Measurements from ENCODE around the gene ZSWIM7.
"Not testable (repeated sequence)": the region's sequence is repeated elsewhere in the genome, so short reads cannot be mapped to it uniquely, and the experiment has no call there.

The ZSWIM7 gene

GRCh38 chr17:16001226-16001897 is 1.9 kb upstream of the ZSWIM7 start:
- H3K4me3 ChIP-seq (replicated peaks in 1 of 2; ENCODE audit: low read depth in 2 of 2, low read length in 2 of 2) = no peak overlapping the region
- DNase-seq (ENCODE audit: low read depth in 2 of 2) = peak; percentile 34 to 62
- no peak for TF ChIP-seq CTCF (IDR thresholded peaks at IDR 0.05; ENCODE audit: low read depth, low read length)

- H3K4me3 ChIP-seq (replicated peaks in 1 of 2; ENCODE audit: low read depth in 2 of 2, low read length in 2 of 2) = peak overlapping the region; percentile 70 to 84
- peak; percentile 35 to 44 for DNase-seq (ENCODE audit: low read depth in 2 of 2)
- no peak for TF ChIP-seq CTCF (IDR thresholded peaks at IDR 0.05; ENCODE audit: low read depth, low read length)
Observed at GRCh38 chr17:15999974-16000827, 697 bp upstream of the ZSWIM7 start.

GRCh38 chr17:15998031-15998562 is 1.4 kb downstream of the ZSWIM7 start:
- no peak overlapping the region for H3K4me3 ChIP-seq (replicated peaks in 1 of 2; ENCODE audit: low read depth in 2 of 2, low read length in 2 of 2)
- peak in 1 of 2 donors; percentile 39 for DNase-seq (ENCODE audit: low read depth in 2 of 2)
- no peak for TF ChIP-seq CTCF (IDR thresholded peaks at IDR 0.05; ENCODE audit: low read depth, low read length)

GRCh38 chr17:15996322-15996721 is 3.2 kb downstream of the ZSWIM7 start:
- no peak overlapping the region for H3K4me3 ChIP-seq (replicated peaks in 1 of 2; ENCODE audit: low read depth in 2 of 2, low read length in 2 of 2)
- no peak for DNase-seq (ENCODE audit: low read depth in 2 of 2)
- TF ChIP-seq CTCF (IDR thresholded peaks at IDR 0.05; ENCODE audit: low read depth, low read length) = no peak

GRCh38 chr17:15981646-15982580 is 17.6 kb downstream of the ZSWIM7 start:
- no peak for TF ChIP-seq CTCF (IDR thresholded peaks at IDR 0.05; ENCODE audit: low read depth, low read length)
- no peak overlapping the region for H3K4me3 ChIP-seq (replicated peaks in 1 of 2; ENCODE audit: low read depth in 2 of 2, low read length in 2 of 2)
- peak; percentile 44 to 65 for DNase-seq (ENCODE audit: low read depth in 2 of 2)

- DNase-seq (ENCODE audit: low read depth in 2 of 2) = no peak
- TF ChIP-seq CTCF (IDR thresholded peaks at IDR 0.05; ENCODE audit: low read depth, low read length) = no peak
- no peak overlapping the region for H3K4me3 ChIP-seq (replicated peaks in 1 of 2; ENCODE audit: low read depth in 2 of 2, low read length in 2 of 2)
Observed at GRCh38 chr17:15981208-15981607, 18.3 kb downstream of the ZSWIM7 start.

GRCh38 chr17:15979013-15979412 is 20.5 kb downstream of the ZSWIM7 start:
- DNase-seq (ENCODE audit: low read depth in 2 of 2); H3K4me3 ChIP-seq (replicated peaks in 1 of 2; ENCODE audit: low read depth in 2 of 2, low read length in 2 of 2): not testable (repeated sequence)
